Measurements from ENCODE around the gene SYPL1. TPM values are rescaled to one million over a fixed set of nuclear protein-coding genes. Genes with fewer than 3 reads are reported as not detected.

The SYPL1 gene
- 100 to 1,000 TPM in 1 of 4 donors, 10 to 100 TPM in 3; 83.6 to 135 (median 90.8) TPM for total RNA-seq

GRCh38 chr7:106112118-106112971, at the start of gene SYPL1:
Gene SYPL1 (minus strand): TSS chr7:106112312. CDS start chr7:106112208, 104 bp downstream.
- intact Hi-C loops (cut with DNase I) = loop anchor here (2.0 kb wide), 1 partner anchor 46 kb away; no protein-coding TSS in a partner anchor
- H3K4me1 ChIP-seq = peaks cover 34 to 73% (median 71%) of the 10 kb centered on the region in 4 donors
- WGBS = 3% methylated on average over 26 of the region's 76 CpGs
- peak; percentile 98 for DNase-seq (ENCODE audit: extremely low spot score)
- H3K4me3 ChIP-seq = peak within 1 kb of the TSS; percentile 76 to 85 (median 81)
- H3K27me3 ChIP-seq = no peaks in the 10 kb centered on the region
- TF ChIP-seq EP300 (IDR thresholded peaks at IDR 0.05) = no peak
- peak; percentile 24 for TF ChIP-seq POLR2A (IDR thresholded peaks at IDR 0.05; ENCODE audit: low read depth)
- peak; percentile 70 to 90 for TF ChIP-seq POLR2AphosphoS5 (IDR thresholded peaks at IDR 0.05)
- peak in 1 of 3 experiments; percentile 13 for TF ChIP-seq CTCF (IDR thresholded peaks at IDR 0.05)
- H3K27ac ChIP-seq (replicated peaks in 1 of 4) = peak within 1 kb of the TSS; percentile 98 to 99 (median 98)
- H3K36me3 ChIP-seq = no peaks in the 10 kb centered on the region
- H3K9me3 ChIP-seq = no peaks in the 10 kb centered on the region

GRCh38 chr7:106155027-106155426, 42.9 kb upstream of the SYPL1 start:
- intact Hi-C loops (cut with DNase I) = loop anchor here (10.0 kb wide), 2 partner anchors 50 to 390 kb away; no protein-coding TSS in a partner anchor
- Histone ChIP-seq H3K27ac (replicated peaks in 1 of 4) (no peak overlapping the region), H3K4me1 (peaks cover 8 to 15% (median 15%) of the 10 kb centered on the region in 4 donors), H3K4me3 (no peak overlapping the region), H3K27me3 (no peaks in the 10 kb centered on the region), H3K36me3 (no peaks in the 10 kb centered on the region), H3K9me3 (no peaks in the 10 kb centered on the region)
- TF ChIP-seq POLR2AphosphoS5 (IDR thresholded peaks at IDR 0.05) (no peak), EP300 (IDR thresholded peaks at IDR 0.05) (no peak), POLR2A (IDR thresholded peaks at IDR 0.05; ENCODE audit: low read depth) (no peak), CTCF (IDR thresholded peaks at IDR 0.05) (no peak)
- WGBS = 84% methylated on average over 4 of the region's 4 CpGs
- no peak for DNase-seq (ENCODE audit: extremely low spot score)

- intact Hi-C loops (cut with DNase I) = loop anchor here (1.0 to 10.0 kb wide), 3 partner anchors 49 to 389 kb away; no protein-coding TSS in a partner anchor
- WGBS = 48% methylated on average over 15 of the region's 15 CpGs
These were observed 41.9 kb upstream of the SYPL1 start for GRCh38 chr7:106153891-106154449.

GRCh38 chr7:106152313-106152665, 40.2 kb upstream of the SYPL1 start:
- Histone ChIP-seq H3K4me1 (peaks cover 8 to 15% (median 15%) of the 10 kb centered on the region in 4 donors), H3K27ac (replicated peaks in 1 of 4) (no peak overlapping the region), H3K27me3 (no peaks in the 10 kb centered on the region), H3K4me3 (no peak overlapping the region), H3K9me3 (no peaks in the 10 kb centered on the region), H3K36me3 (no peaks in the 10 kb centered on the region)
- intact Hi-C loops (cut with DNase I) = loop anchor here (10.0 kb wide), 2 partner anchors 47 to 387 kb away; no protein-coding TSS in a partner anchor
- no peak for TF ChIP-seq CTCF (IDR thresholded peaks at IDR 0.05)
- TF ChIP-seq EP300 (IDR thresholded peaks at IDR 0.05) = no peak
- no peak for TF ChIP-seq POLR2AphosphoS5 (IDR thresholded peaks at IDR 0.05)
- no peak for TF ChIP-seq POLR2A (IDR thresholded peaks at IDR 0.05; ENCODE audit: low read depth)
- peak; percentile 90 for DNase-seq (ENCODE audit: extremely low spot score)
- WGBS = 82% methylated on average over 6 of the region's 6 CpGs

More at GRCh38 chr7:106153891-106154449, 41.9 kb upstream of the SYPL1 start:
- no peak overlapping the region for H3K27ac ChIP-seq (replicated peaks in 1 of 4)
- no peaks in the 10 kb centered on the region for H3K36me3 ChIP-seq
- H3K27me3 ChIP-seq = no peaks in the 10 kb centered on the region
- peak overlapping the region in 2 of 4 donors; percentile 5 to 14 for H3K4me3 ChIP-seq
- H3K9me3 ChIP-seq = no peaks in the 10 kb centered on the region
- H3K4me1 ChIP-seq = peaks cover 8 to 15% (median 15%) of the 10 kb centered on the region in 4 donors
- peak; percentile 91 for DNase-seq (ENCODE audit: extremely low spot score)
- no peak for TF ChIP-seq POLR2A (IDR thresholded peaks at IDR 0.05; ENCODE audit: low read depth)
- TF ChIP-seq EP300 (IDR thresholded peaks at IDR 0.05) = no peak
- peak; percentile 94 to 97 (median 97) for TF ChIP-seq CTCF (IDR thresholded peaks at IDR 0.05)
- peak; percentile 16 to 52 for TF ChIP-seq POLR2AphosphoS5 (IDR thresholded peaks at IDR 0.05)

All from esophagus muscularis mucosa (tissue), 4 donors.